H1 (cell line): ENCODE data around the gene SLC2A10. TPM values are rescaled to one million over a fixed set of nuclear protein-coding genes. Genes with fewer than 3 reads are reported as not detected.

Experiments used
- CTCF ChIA-PET: fragments of 300-600 bp; sonication (Branson Sonifier 250); formaldehyde crosslinking; loops from one replicate; lab custom pipeline; 2021; ENCODE audit not compliant: partially characterized antibody; lab: Charles Lee
- POLR2A ChIA-PET: fragments of 300-600 bp; sonication (Branson Sonifier 250); formaldehyde crosslinking; loops from one replicate; lab custom pipeline; 2021; ENCODE audit warnings: inconsistent platforms; ENCODE audit not compliant: partially characterized antibody; lab: Charles Lee
- DNase-seq, 2 experiments: peaks; one replicate each; pipeline versions ENCODE4 v3.0.0 to v3.0.0-alpha.2; 2010 to 2022; ENCODE audit warnings: low spot score in 2 of 2, low read depth in 1 of 2, mixed read lengths in 1 of 2
- FAIRE-seq: peaks from 2 replicates; lab custom pipeline; 2011; peaks lifted over from hg19 to GRCh38; lab: Jason Lieb, UNC
- H2AFZ ChIP-seq: 2 replicates; pipeline ENCODE4 v1.8.1; 2012; ENCODE audit warnings: low read length, inconsistent platforms
- H2AK5ac ChIP-seq: 2 replicates; pipeline ENCODE4 v1.6.1; 2013; ENCODE audit warnings: low read depth, low read length
- H2BK120ac ChIP-seq: replicated peaks from 2 replicates; pipeline ENCODE3; 2013; ENCODE audit warnings: low read depth, low read length, inconsistent platforms
- H2BK12ac ChIP-seq: 2 replicates; pipeline ENCODE4 v1.6.1; 2013; ENCODE audit warnings: low read depth, low read length
- H2BK15ac ChIP-seq: 2 replicates; pipeline ENCODE4 v1.6.1; 2013; ENCODE audit warnings: low read length
- H2BK20ac ChIP-seq: 2 replicates; pipeline ENCODE4 v1.6.1; 2013; ENCODE audit warnings: low read length
- H2BK5ac ChIP-seq: 2 replicates; pipeline ENCODE4 v1.6.1; 2013; ENCODE audit warnings: low read depth, low read length
- H3K14ac ChIP-seq: 2 replicates; pipeline ENCODE4 v1.6.1; 2013; ENCODE audit warnings: inconsistent platforms; ENCODE audit not compliant: insufficient read length
- H3K18ac ChIP-seq: 2 replicates; pipeline ENCODE4 v1.6.1; 2013; ENCODE audit warnings: low read length; ENCODE audit errors: extremely low read depth
- H3K23ac ChIP-seq: 2 replicates; pipeline ENCODE4 v1.6.1; 2013; ENCODE audit warnings: inconsistent platforms; ENCODE audit not compliant: insufficient read length
- H3K23me2 ChIP-seq: 2 replicates; pipeline ENCODE4 v1.6.1; 2013; ENCODE audit warnings: low read depth, low read length
- H3K27ac ChIP-seq: 2 replicates; pipeline ENCODE4 v1.6.1; 2011; ENCODE audit warnings: low read depth, low read length, inconsistent platforms
- H3K27me3 ChIP-seq, 4 experiments: replicated peaks in 1 of 4; 1 replicate in 1 of 4; 2 replicates in 3 of 4; pipeline versions ENCODE4 v1.6.1 to v1.8.1; 2011 to 2013; ENCODE audit warnings: low read length in 3 of 4, mild to moderate bottlenecking in 3 of 4, inconsistent platforms in 2 of 4, mixed read lengths in 2 of 4, moderate library complexity in 1 of 4; ENCODE audit not compliant: control insufficient read depth in 3 of 4, insufficient read depth in 3 of 4; ENCODE audit errors: extremely low read depth in 1 of 4
- H3K36me3 ChIP-seq, 4 experiments: 2 replicates each; pipeline versions ENCODE4 v1.6.1 to v1.8.1; 2011 to 2013; ENCODE audit warnings: mild to moderate bottlenecking in 4 of 4, low read length in 3 of 4, moderate library complexity in 2 of 4, control low read depth in 1 of 4, inconsistent platforms in 1 of 4; ENCODE audit not compliant: insufficient read depth in 4 of 4, control insufficient read depth in 2 of 4
- H3K4ac ChIP-seq: replicated peaks from 2 replicates; pipeline ENCODE3; 2013; ENCODE audit warnings: low read length, low read depth, mixed read lengths, inconsistent platforms; ENCODE audit not compliant: insufficient read length
- H3K4me1 ChIP-seq, 4 experiments: replicated peaks in 1 of 4; 1 replicate in 1 of 4; 2 replicates in 3 of 4; pipeline versions ENCODE4 v1.6.1 to v1.8.1; 2011 to 2013; ENCODE audit warnings: low read length in 3 of 4, inconsistent platforms in 2 of 4, mixed read lengths in 1 of 4; ENCODE audit not compliant: insufficient read depth in 4 of 4, control insufficient read depth in 3 of 4
- H3K4me2 ChIP-seq, 2 experiments: 2 replicates each; pipeline versions ENCODE4 v1.6.1 to v1.8.1; 2011 to 2013; ENCODE audit warnings: low read depth in 2 of 2, low read length in 2 of 2, control low read depth in 1 of 2, inconsistent platforms in 1 of 2, mild to moderate bottlenecking in 1 of 2; ENCODE audit not compliant: insufficient read depth in 1 of 2
- H3K4me3 ChIP-seq, 4 experiments: fragments of 200-600, 300-600 bp in 1 of 4; sonication (generic), shearing (Covaris generic), sonication (Bioruptor Twin) in 1 of 4; 2 replicates each; pipeline versions ENCODE4 v1.5.1 to v1.8.1; 2011 to 2016; ENCODE audit warnings: low read length in 4 of 4, low read depth in 3 of 4, control low read depth in 2 of 4, inconsistent platforms in 2 of 4, mild to moderate bottlenecking in 2 of 4, mixed read lengths in 1 of 4, moderate library complexity in 1 of 4; ENCODE audit not compliant: insufficient read depth in 2 of 4; ENCODE audit errors: extremely low read depth in 1 of 4
- H3K56ac ChIP-seq: replicated peaks from 2 replicates; pipeline ENCODE3; 2013; ENCODE audit warnings: low read depth, mild to moderate bottlenecking, mixed read lengths, low read length, inconsistent platforms; ENCODE audit not compliant: insufficient read length
- H3K79me1 ChIP-seq: 2 replicates; pipeline ENCODE4 v1.6.1; 2013; ENCODE audit warnings: low read depth, low read length, control low read depth
- H3K79me2 ChIP-seq, 2 experiments: 2 replicates each; pipeline versions ENCODE4 v1.6.1 to v1.8.1; 2012 to 2013; ENCODE audit warnings: low read length in 2 of 2, mild to moderate bottlenecking in 2 of 2, inconsistent platforms in 1 of 2; ENCODE audit not compliant: insufficient read depth in 2 of 2, control insufficient read depth in 1 of 2
- H3K9ac ChIP-seq, 4 experiments: replicated peaks in 1 of 4; 1 replicate in 1 of 4; 2 replicates in 3 of 4; pipeline versions ENCODE4 v1.6.1 to v1.8.1; 2011 to 2013; ENCODE audit warnings: low read depth in 3 of 4, low read length in 3 of 4, control low read depth in 2 of 4, mild to moderate bottlenecking in 2 of 4, moderate library complexity in 2 of 4, inconsistent platforms in 1 of 4; ENCODE audit errors: extremely low read depth in 1 of 4
- H3K9me3 ChIP-seq, 2 experiments: 2 replicates each; pipeline versions ENCODE4 v1.6.1 to v1.8.1; 2012 to 2013; ENCODE audit warnings: mild to moderate bottlenecking in 2 of 2, moderate library complexity in 2 of 2, control low read depth in 1 of 2, inconsistent platforms in 1 of 2, low read depth in 1 of 2, low read length in 1 of 2, mixed read lengths in 1 of 2; ENCODE audit not compliant: insufficient read depth in 2 of 2
- H4K20me1 ChIP-seq, 2 experiments: replicated peaks in 1 of 2; 2 replicates each; pipeline versions ENCODE3 to v1.8.1; 2011 to 2013; ENCODE audit warnings: inconsistent platforms in 2 of 2, low read length in 2 of 2, mild to moderate bottlenecking in 1 of 2; ENCODE audit not compliant: insufficient read depth in 2 of 2, control insufficient read depth in 1 of 2
- H4K5ac ChIP-seq: 2 replicates; pipeline ENCODE4 v1.6.1; 2013; ENCODE audit warnings: low read length, low read depth, mixed read lengths, inconsistent platforms; ENCODE audit not compliant: insufficient read length
- H4K8ac ChIP-seq: 2 replicates; pipeline ENCODE4 v1.8.0; 2013; ENCODE audit warnings: mild to moderate bottlenecking, moderate library complexity, low read length, inconsistent platforms; ENCODE audit not compliant: insufficient read depth; ENCODE audit errors: extremely low read depth
- H4K91ac ChIP-seq: replicated peaks from 2 replicates; pipeline ENCODE3; 2013; ENCODE audit warnings: low read length, mixed read lengths, inconsistent platforms; ENCODE audit not compliant: insufficient read length
- GABPA ChIP-seq: IDR thresholded peaks from 2 replicates; pipeline ENCODE4 v1.6.1; 2011; ENCODE audit warnings: mild to moderate bottlenecking, low read length, moderate library complexity, borderline replicate concordance; ENCODE audit not compliant: insufficient read depth
- SAP30 ChIP-seq: fragments of 300-600 bp; sonication (generic); IDR thresholded peaks from 2 replicates; pipeline ENCODE4 v1.7.1; 2012; ENCODE audit warnings: low read length, moderate library complexity, mild to moderate bottlenecking, inconsistent platforms; ENCODE audit not compliant: insufficient read depth, insufficient replicate concordance
- WGBS, 2 experiments: shearing (Covaris generic) in 1 of 2; methylation state at CpG; one replicate each; pipeline versions ENCODE4 v1.1.6 to v1.1.7; 2013 to 2015; ENCODE audit warnings: low lambda C conversion rate in 2 of 2, mixed read lengths in 2 of 2, inconsistent platforms in 1 of 2, low coverage in 1 of 2, missing lambda C conversion rate in 1 of 2; ENCODE audit not compliant: insufficient replicate concordance in 2 of 2, insufficient coverage in 1 of 2, insufficient read length in 1 of 2; ENCODE audit errors: extremely low coverage in 1 of 2, missing lambda C conversion rate in 1 of 2; 5-methylcytosine and 5-hydroxymethylcytosine counted together
- polyA plus RNA-seq, 7 experiments: library from polyadenylated mRNA; depleted of rRNA in 3 of 7; stranded (reverse) in 5 of 7; unstranded in 2 of 7; fragments of >200 nt in 5 of 7; fragments of 200-250 nt in 2 of 7; gene quantifications; 1 replicate in 5 of 7; 2 replicates in 1 of 7; 4 replicates in 1 of 7; pipeline versions ENCODE4 v1.2.1 to v1.2.3, GENCODE V29; 2011 to 2013; ENCODE audit warnings: missing spikeins in 2 of 7, mixed read lengths in 2 of 7
- total RNA-seq: library from RNA; stranded (reverse); fragmentation: NEBNext Ultra II Directional; extraction: Animal tissue kit (Norgen Biotek cat#: 25700); gene quantifications from 2 replicates; pipeline ENCODE4 v1.2.1, GENCODE V29; 2021

Gene SLC2A10
- total and polyA plus RNA-seq, 2 of the 8 experiments (the other 6 are each of a cell fraction or from before 2014, with no cell fraction given), result 9.0 to 9.7 TPM

- Histone ChIP-seq H3K4ac (no peak overlapping the region), H3K27me3 (no peaks in the 10 kb centered on the region; a peak in 2 of 7 replicates), H3K14ac (no peak overlapping the region), H3K4me1 (peaks cover 3 to 17% (median 8%) of the 10 kb centered on the region in 4 experiments; a peak in 6 of 7 replicates), H3K27ac (no peak overlapping the region), H3K79me2 (peaks cover 0 to 4% of the 10 kb centered on the region in 2 experiments; a peak in 1 of 4 replicates), H3K79me1 (no peaks in the 10 kb centered on the region), H2BK12ac (no peak overlapping the region), H4K91ac (no peak overlapping the region), H3K23me2 (no peaks in the 10 kb centered on the region), H4K8ac (no peak overlapping the region), H4K20me1 (no peaks in the 10 kb centered on the region), H2AK5ac (no peak overlapping the region), H3K36me3 (peaks cover 0 to 4% (median 0%) of the 10 kb centered on the region in 4 experiments; a peak in 1 of 8 replicates), H2AFZ (no peak overlapping the region), H2BK5ac (no peak overlapping the region), H4K5ac (no peak overlapping the region), H2BK20ac (no peak overlapping the region), H3K23ac (no peak overlapping the region), H3K9me3 (peaks cover 6 to 16% of the 10 kb centered on the region in 2 experiments; a peak in 3 of 4 replicates), H3K56ac (no peak overlapping the region), H2BK120ac (no peak overlapping the region), H3K9ac (no peak overlapping the region), H3K4me2 (no peak overlapping the region), H2BK15ac (no peak overlapping the region), H3K4me3 (no peak overlapping the region), H3K18ac (no peak overlapping the region)
- POLR2A ChIA-PET, result interaction anchor here (0.5 to 1.3 kb wide), 2 partner anchors 10 to 102 kb away, joined by 3 to 4 read pairs; no protein-coding TSS in a partner anchor
- CTCF ChIA-PET, result interaction anchor here (0.6 to 2.1 kb wide), 7 partner anchors 9 to 133 kb away, joined by 3 to 19 read pairs (median 3); no protein-coding TSS in a partner anchor
- WGBS, 2 experiments, result 97% methylated on average over 3 of the region's 3 CpGs; no CpG with 5 or more reads in 1 of the 2 experiments
- DNase-seq (no peak), FAIRE-seq (no peak)
- TF ChIP-seq GABPA (no peak), SAP30 (no peak)
Observed at GRCh38 chr20:46671866-46672542, 37.4 kb upstream of the SLC2A10 start.
